Uterus (tissue), 4 donors: ENCODE measurements around the gene NANOS1. TPM values are rescaled to one million over a fixed set of nuclear protein-coding genes. Genes with fewer than 3 reads are reported as not detected.

Source experiments
- DNase-seq, 2 donors: peaks; one replicate each; pipeline ENCODE4 v3.0.0-alpha.2; 2019 to 2020
- H3K27ac ChIP-seq, 2 donors: fragments of 200-600 bp; sonication (generic); 1 replicate in 1 of 2; 2 replicates in 1 of 2; pipeline ENCODE4 v1.5.1; 2016 to 2018
- H3K27me3 ChIP-seq, 2 donors: fragments of 200-600 bp; sonication (generic); one replicate each; pipeline ENCODE4 v1.5.1; 2018 to 2019; ENCODE audit warnings: control low read depth in 1 of 2
- H3K36me3 ChIP-seq, 2 donors: fragments of 200-600 bp; sonication (generic); one replicate each; pipeline ENCODE4 v1.5.1; 2019; ENCODE audit warnings: control low read depth in 1 of 2
- H3K4me1 ChIP-seq, 2 donors: fragments of 200-600 bp; sonication (generic); one replicate each; pipeline ENCODE4 v1.5.1; 2018 to 2019; ENCODE audit warnings: control low read depth in 1 of 2
- H3K4me3 ChIP-seq, 2 donors: fragments of 200-600 bp; sonication (generic); 1 replicate in 1 of 2; 2 replicates in 1 of 2; pipeline ENCODE4 v1.5.1; 2018 to 2019; ENCODE audit warnings: mild to moderate bottlenecking in 1 of 2
- H3K9me3 ChIP-seq, 2 donors: fragments of 200-600 bp; sonication (generic); one replicate each; pipeline ENCODE4 v1.5.1; 2019; ENCODE audit warnings: control low read depth in 1 of 2
- CTCF ChIP-seq, 4 experiments: fragments of 200-600 bp in 2 of 4; fragments of 450-650 bp in 2 of 4; sonication (generic) in 2 of 4; IDR thresholded peaks; one replicate each; pipeline ENCODE4 v1.5.1; 2016 to 2019; ENCODE audit warnings: antibody characterized with exemption in 4 of 4, mild to moderate bottlenecking in 2 of 4, moderate library complexity in 1 of 4
- POLR2A ChIP-seq, 2 donors: fragments of 450-650 bp; IDR thresholded peaks; one replicate each; pipeline ENCODE4 v1.6.1; 2016; ENCODE audit warnings: antibody characterized with exemption in 2 of 2, mild to moderate bottlenecking in 1 of 2, moderate library complexity in 1 of 2
- intact Hi-C: fragments of 100-400 bp; cut with DNase I; formaldehyde crosslinking; loops from one replicate; pipeline ENCODE4 v1.15.1; 2023; ENCODE audit warnings: low total_unique reads
- total RNA-seq, 4 donors: library from RNA; depleted of rRNA in 3 of 4; stranded (reverse); fragments of >200 nt in 3 of 4; gene quantifications; one replicate each; pipeline versions ENCODE4 v1.1.0 to v1.2.4, GENCODE V29; 2014 to 2023
- donor health status: DM: yes; HTN: yes; CAD: no.

Gene NANOS1
- total RNA-seq, 4 donors from 2014 or later, result 0.29 to 4.5 (median 2.1) TPM

GRCh38 chr10:119045561-119045960 is 16.0 kb downstream of the NANOS1 start:
- intact Hi-C loops, result no loop called here
- DNase-seq, result no peak
- no peak overlapping the region for H3K27ac ChIP-seq
- no peaks in the 10 kb centered on the region for H3K4me1 ChIP-seq
- no peak overlapping the region for H3K4me3 ChIP-seq
- H3K27me3 ChIP-seq, result no peaks in the 10 kb centered on the region
- TF ChIP-seq CTCF (IDR thresholded peaks at IDR 0.05), result no peak
- no peak for TF ChIP-seq POLR2A (IDR thresholded peaks at IDR 0.05)
- H3K36me3 ChIP-seq, result no peaks in the 10 kb centered on the region
- no peaks in the 10 kb centered on the region for H3K9me3 ChIP-seq

- H3K36me3 ChIP-seq, result no peaks in the 10 kb centered on the region
- H3K27ac ChIP-seq, result no peak overlapping the region
- H3K4me1 ChIP-seq, result no peaks in the 10 kb centered on the region
- no peaks in the 10 kb centered on the region for H3K27me3 ChIP-seq
- no peaks in the 10 kb centered on the region for H3K9me3 ChIP-seq
- TF ChIP-seq CTCF (IDR thresholded peaks at IDR 0.05) (no peak), POLR2A (IDR thresholded peaks at IDR 0.05) (no peak)
- no peak for DNase-seq
- intact Hi-C loops, result no loop called here
- H3K4me3 ChIP-seq, result no peak overlapping the region
These were observed 19.8 kb downstream of the NANOS1 start for GRCh38 chr10:119049361-119049760.

- Histone ChIP-seq H3K4me1 (no peaks in the 10 kb centered on the region), H3K36me3 (no peaks in the 10 kb centered on the region), H3K27ac (no peak overlapping the region), H3K9me3 (no peaks in the 10 kb centered on the region), H3K27me3 (no peaks in the 10 kb centered on the region), H3K4me3 (no peak overlapping the region)
- intact Hi-C loops, result no loop called here
- no peak for DNase-seq
- TF ChIP-seq CTCF (IDR thresholded peaks at IDR 0.05), result no peak
These were observed 20.3 kb downstream of the NANOS1 start for GRCh38 chr10:119049777-119050176.

GRCh38 chr10:119051775-119052174 is 22.3 kb downstream of the NANOS1 start:
- intact Hi-C loops, result no loop called here
- Histone ChIP-seq H3K4me1 (no peaks in the 10 kb centered on the region), H3K4me3 (no peak overlapping the region), H3K27ac (no peak overlapping the region), H3K9me3 (no peaks in the 10 kb centered on the region), H3K36me3 (no peaks in the 10 kb centered on the region), H3K27me3 (no peaks in the 10 kb centered on the region)
- no peak for DNase-seq
- no peak for TF ChIP-seq POLR2A (IDR thresholded peaks at IDR 0.05)
- no peak for TF ChIP-seq CTCF (IDR thresholded peaks at IDR 0.05)

DNA sequence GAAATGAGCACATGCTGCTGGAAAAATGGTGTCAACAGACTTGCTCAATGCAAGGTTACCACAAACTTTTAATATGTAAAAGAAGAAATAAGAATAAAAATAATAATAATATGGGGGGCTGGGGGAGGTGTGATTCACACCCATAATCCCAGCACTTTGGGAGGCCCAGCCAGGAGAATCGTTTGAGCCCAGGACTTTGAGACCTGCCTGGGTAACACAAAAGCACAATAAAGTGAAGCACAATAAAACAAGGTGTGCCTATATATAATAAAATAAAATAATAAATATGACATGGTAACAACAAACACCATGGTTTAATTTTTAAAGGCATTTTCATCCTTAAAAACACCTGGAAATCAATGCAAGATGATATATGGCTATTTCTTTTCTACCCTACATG is 26.0 kb downstream of the NANOS1 start:
- no peaks in the 10 kb centered on the region for H3K27me3 ChIP-seq
- no peak overlapping the region for H3K4me3 ChIP-seq
- no peak overlapping the region for H3K27ac ChIP-seq
- TF ChIP-seq CTCF (IDR thresholded peaks at IDR 0.05) (no peak), POLR2A (IDR thresholded peaks at IDR 0.05) (no peak)
- no peaks in the 10 kb centered on the region for H3K4me1 ChIP-seq
- H3K36me3 ChIP-seq, result peaks cover 0 to 2% of the 10 kb centered on the region in 2 donors
- H3K9me3 ChIP-seq, result no peaks in the 10 kb centered on the region
- intact Hi-C loops, result no loop called here
- DNase-seq, result no peak
